ENCODE results near the gene IRS2.

Gene IRS2

GRCh38 chr13:109794095-109794494, 7.7 kb upstream of the IRS2 start:
- no peak for TF ChIP-seq EZH2phosphoT487 (IDR thresholded peaks at IDR 0.05; ENCODE audit: borderline replicate concordance)
- TF ChIP-seq CTCF (conservative IDR thresholded peaks at IDR 0.05; ENCODE audit: low read length) = no peak
- Histone ChIP-seq H3K9ac (ENCODE audit: low read depth, low read length, poor library complexity, severe bottlenecking) (no peak overlapping the region), H3K4me1 (ENCODE audit: insufficient read depth, low read length, poor library complexity, severe bottlenecking) (no peaks in the 10 kb centered on the region), H3K4me2 (ENCODE audit: low read depth, low read length, poor library complexity, severe bottlenecking) (no peak overlapping the region), H2AFZ (ENCODE audit: low read length) (no peak overlapping the region), H3K4me3 (ENCODE audit: low read length, poor library complexity, severe bottlenecking) (no peak overlapping the region), H3K9me3 (ENCODE audit: insufficient read depth, low read depth, low read length) (no peaks in the 10 kb centered on the region), H3K79me2 (ENCODE audit: insufficient read depth, low read length) (no peaks in the 10 kb centered on the region), H3K36me3 (ENCODE audit: insufficient read depth, low read length) (no peaks in the 10 kb centered on the region), H3K9me2 (replicated peaks; ENCODE audit: low read depth, low read length) (no peaks in the 10 kb centered on the region), H3F3A (ENCODE audit: low read depth) (no peaks in the 10 kb centered on the region), H3K27me3 (ENCODE audit: insufficient read depth, low read length, poor library complexity, severe bottlenecking) (no peaks in the 10 kb centered on the region), H4K20me1 (ENCODE audit: insufficient read depth, low read length, poor library complexity, severe bottlenecking) (no peaks in the 10 kb centered on the region)

GRCh38 chr13:109792416-109793059, 6.2 kb upstream of the IRS2 start:
- TF ChIP-seq CTCF (conservative IDR thresholded peaks at IDR 0.05; ENCODE audit: low read length) (no peak), EZH2phosphoT487 (IDR thresholded peaks at IDR 0.05; ENCODE audit: borderline replicate concordance) (no peak)

GRCh38 chr13:109790942-109791605, 4.7 kb upstream of the IRS2 start:
- Histone ChIP-seq H3K9me2 (replicated peaks; ENCODE audit: low read depth, low read length) (no peaks in the 10 kb centered on the region), H3K79me2 (ENCODE audit: insufficient read depth, low read length) (no peaks in the 10 kb centered on the region), H3K4me2 (ENCODE audit: low read depth, low read length, poor library complexity, severe bottlenecking) (peak overlapping the region; percentile 41), H3F3A (ENCODE audit: low read depth) (no peaks in the 10 kb centered on the region), H4K20me1 (ENCODE audit: insufficient read depth, low read length, poor library complexity, severe bottlenecking) (no peaks in the 10 kb centered on the region), H3K4me3 (ENCODE audit: low read length, poor library complexity, severe bottlenecking) (peak overlapping the region; percentile 19), H3K36me3 (ENCODE audit: insufficient read depth, low read length) (no peaks in the 10 kb centered on the region), H3K4me1 (ENCODE audit: insufficient read depth, low read length, poor library complexity, severe bottlenecking) (peaks cover 15% of the 10 kb centered on the region), H3K9me3 (ENCODE audit: insufficient read depth, low read depth, low read length) (no peaks in the 10 kb centered on the region), H3K27me3 (ENCODE audit: insufficient read depth, low read length, poor library complexity, severe bottlenecking) (no peaks in the 10 kb centered on the region), H2AFZ (ENCODE audit: low read length) (peak overlapping the region; percentile 55; the same call in 1 of the 2 replicates), H3K9ac (ENCODE audit: low read depth, low read length, poor library complexity, severe bottlenecking) (no peak overlapping the region)
- TF ChIP-seq EZH2phosphoT487 (IDR thresholded peaks at IDR 0.05; ENCODE audit: borderline replicate concordance) = no peak
- TF ChIP-seq CTCF (conservative IDR thresholded peaks at IDR 0.05; ENCODE audit: low read length) = peak; percentile 86

More at GRCh38 chr13:109792416-109793059, 6.2 kb upstream of the IRS2 start:
- Histone ChIP-seq H3K9me2 (replicated peaks; ENCODE audit: low read depth, low read length) (no peaks in the 10 kb centered on the region), H3K9ac (ENCODE audit: low read depth, low read length, poor library complexity, severe bottlenecking) (no peak overlapping the region), H3K27me3 (ENCODE audit: insufficient read depth, low read length, poor library complexity, severe bottlenecking) (no peaks in the 10 kb centered on the region), H3K4me1 (ENCODE audit: insufficient read depth, low read length, poor library complexity, severe bottlenecking) (peaks cover 14% of the 10 kb centered on the region), H3K36me3 (ENCODE audit: insufficient read depth, low read length) (no peaks in the 10 kb centered on the region), H3K79me2 (ENCODE audit: insufficient read depth, low read length) (no peaks in the 10 kb centered on the region), H3K9me3 (ENCODE audit: insufficient read depth, low read depth, low read length) (no peaks in the 10 kb centered on the region), H4K20me1 (ENCODE audit: insufficient read depth, low read length, poor library complexity, severe bottlenecking) (no peaks in the 10 kb centered on the region), H3K4me3 (ENCODE audit: low read length, poor library complexity, severe bottlenecking) (no peak overlapping the region), H3F3A (ENCODE audit: low read depth) (no peaks in the 10 kb centered on the region), H3K4me2 (ENCODE audit: low read depth, low read length, poor library complexity, severe bottlenecking) (no peak overlapping the region), H2AFZ (ENCODE audit: low read length) (no peak overlapping the region)
